Measurements from ENCODE around the gene SLC28A1. TPM values are rescaled to one million over a fixed set of nuclear protein-coding genes. Genes with fewer than 3 reads are reported as not detected.

SLC28A1 gene
- total RNA-seq, 1 donor from 2014 or later = not detected

GRCh38 chr15:84969257-84969656 is 84.8 kb downstream of the SLC28A1 start:
- Mint-ChIP-seq H3K27me3 (ENCODE audit: low read depth, unreplicated experiment) (peaks cover 38% of the 10 kb centered on the region), H3K9me3 (ENCODE audit: unreplicated experiment) (peaks cover 13% of the 10 kb centered on the region), H3K4me3 (ENCODE audit: unreplicated experiment) (no peak overlapping the region), H3K36me3 (ENCODE audit: low read depth, unreplicated experiment) (peaks cover 2% of the 10 kb centered on the region), H3K4me1 (ENCODE audit: low read depth, unreplicated experiment) (peaks cover 2% of the 10 kb centered on the region), H3K27ac (ENCODE audit: unreplicated experiment) (no peak overlapping the region)
- H4K20me1 ChIP-seq (ENCODE audit: insufficient read depth, low read length) = no peaks in the 10 kb centered on the region
- no peak overlapping the region for H3K9ac ChIP-seq (ENCODE audit: low read length)
- H2AFZ ChIP-seq (ENCODE audit: low read depth, low read length) = no peak overlapping the region
- TF ChIP-seq CTCF (IDR thresholded peaks at IDR 0.05; ENCODE audit: insufficient read depth, low read depth, low read length) = no peak
- TF ChIP-seq EZH2 (IDR thresholded peaks at IDR 0.05; ENCODE audit: insufficient read depth, low read length) = no peak
- FAIRE-seq (no peak), DNase-seq (ENCODE audit: low read depth) (no peak)
- H3K27me3 ChIP-seq (ENCODE audit: insufficient read depth, low read length) = no peaks in the 10 kb centered on the region
- no peaks in the 10 kb centered on the region for H3K36me3 ChIP-seq (ENCODE audit: insufficient read depth, low read length)
- no peak overlapping the region for H3K27ac ChIP-seq (ENCODE audit: low read depth, low read length)
- H3K4me1 ChIP-seq (ENCODE audit: insufficient read depth, low read length) = peaks cover 11% of the 10 kb centered on the region
- no peaks in the 10 kb centered on the region for H3K79me2 ChIP-seq (ENCODE audit: insufficient read depth, low read length)
- H3K4me2 ChIP-seq (ENCODE audit: low read length) = no peak overlapping the region
- H3K9me3 ChIP-seq (ENCODE audit: insufficient read depth, low read depth, low read length) = peaks cover 5% of the 10 kb centered on the region
- no peak overlapping the region for H3K4me3 ChIP-seq (ENCODE audit: insufficient read depth, low read depth, low read length)

GRCh38 chr15:84970843-84971242 is 86.4 kb downstream of the SLC28A1 start:
- H3K4me3 Mint-ChIP-seq (ENCODE audit: unreplicated experiment) = no peak overlapping the region
- Histone ChIP-seq H2AFZ (ENCODE audit: low read depth, low read length) (no peak overlapping the region), H3K9ac (ENCODE audit: low read length) (no peak overlapping the region), H3K4me2 (ENCODE audit: low read length) (no peak overlapping the region), H3K9me3 (ENCODE audit: insufficient read depth, low read depth, low read length) (no peaks in the 10 kb centered on the region), H3K27me3 (ENCODE audit: insufficient read depth, low read length) (no peaks in the 10 kb centered on the region), H3K36me3 (ENCODE audit: insufficient read depth, low read length) (no peaks in the 10 kb centered on the region), H3K79me2 (ENCODE audit: insufficient read depth, low read length) (no peaks in the 10 kb centered on the region), H4K20me1 (ENCODE audit: insufficient read depth, low read length) (no peaks in the 10 kb centered on the region), H3K27ac (ENCODE audit: low read depth, low read length) (no peak overlapping the region), H3K4me1 (ENCODE audit: insufficient read depth, low read length) (peaks cover 14% of the 10 kb centered on the region), H3K4me3 (ENCODE audit: insufficient read depth, low read depth, low read length) (no peak overlapping the region)
- H3K4me1 Mint-ChIP-seq (ENCODE audit: low read depth, unreplicated experiment) = peaks cover 2% of the 10 kb centered on the region
- FAIRE-seq (no peak), DNase-seq (ENCODE audit: low read depth) (no peak)
- H3K27me3 Mint-ChIP-seq (ENCODE audit: low read depth, unreplicated experiment) = peaks cover 49% of the 10 kb centered on the region
- H3K27ac Mint-ChIP-seq (ENCODE audit: unreplicated experiment) = no peak overlapping the region
- peaks cover 9% of the 10 kb centered on the region for H3K9me3 Mint-ChIP-seq (ENCODE audit: unreplicated experiment)
- no peak for TF ChIP-seq EZH2 (IDR thresholded peaks at IDR 0.05; ENCODE audit: insufficient read depth, low read length)
- TF ChIP-seq CTCF (IDR thresholded peaks at IDR 0.05; ENCODE audit: insufficient read depth, low read depth, low read length) = no peak
- H3K36me3 Mint-ChIP-seq (ENCODE audit: low read depth, unreplicated experiment) = peaks cover 2% of the 10 kb centered on the region

GRCh38 chr15:84973492-84974460 is 89.3 kb downstream of the SLC28A1 start:
- no peaks in the 10 kb centered on the region for H3K27me3 ChIP-seq (ENCODE audit: insufficient read depth, low read length)
- H3K4me1 ChIP-seq (ENCODE audit: insufficient read depth, low read length) = peaks cover 14% of the 10 kb centered on the region
- H3K27ac ChIP-seq (ENCODE audit: low read depth, low read length) = peak overlapping the region; percentile 55
- Mint-ChIP-seq H3K27ac (ENCODE audit: unreplicated experiment) (no peak overlapping the region), H3K36me3 (ENCODE audit: low read depth, unreplicated experiment) (no peaks in the 10 kb centered on the region), H3K9me3 (ENCODE audit: unreplicated experiment) (peaks cover 3% of the 10 kb centered on the region), H3K4me1 (ENCODE audit: low read depth, unreplicated experiment) (no peaks in the 10 kb centered on the region), H3K4me3 (ENCODE audit: unreplicated experiment) (no peak overlapping the region), H3K27me3 (ENCODE audit: low read depth, unreplicated experiment) (peaks cover 55% of the 10 kb centered on the region)
- no peaks in the 10 kb centered on the region for H3K9me3 ChIP-seq (ENCODE audit: insufficient read depth, low read depth, low read length)
- no peaks in the 10 kb centered on the region for H3K36me3 ChIP-seq (ENCODE audit: insufficient read depth, low read length)
- TF ChIP-seq EZH2 (IDR thresholded peaks at IDR 0.05; ENCODE audit: insufficient read depth, low read length) = no peak
- no peak for TF ChIP-seq CTCF (IDR thresholded peaks at IDR 0.05; ENCODE audit: insufficient read depth, low read depth, low read length)
- H3K4me3 ChIP-seq (ENCODE audit: insufficient read depth, low read depth, low read length) = no peak overlapping the region
- FAIRE-seq = no peak
- H3K4me2 ChIP-seq (ENCODE audit: low read length) = peak overlapping the region; percentile 75
- DNase-seq (ENCODE audit: low read depth) = peak; percentile 84
- H2AFZ ChIP-seq (ENCODE audit: low read depth, low read length) = peak overlapping the region; percentile 74
- H4K20me1 ChIP-seq (ENCODE audit: insufficient read depth, low read length) = no peaks in the 10 kb centered on the region
- H3K9ac ChIP-seq (ENCODE audit: low read length) = peak overlapping the region; percentile 56
- no peaks in the 10 kb centered on the region for H3K79me2 ChIP-seq (ENCODE audit: insufficient read depth, low read length)
